Measurements from ENCODE around the gene TNNI2.
"Not testable (repeated sequence)": the region's sequence is repeated elsewhere in the genome, so short reads cannot be mapped to it uniquely, and the experiment has no call there.

Gene TNNI2

DNA sequence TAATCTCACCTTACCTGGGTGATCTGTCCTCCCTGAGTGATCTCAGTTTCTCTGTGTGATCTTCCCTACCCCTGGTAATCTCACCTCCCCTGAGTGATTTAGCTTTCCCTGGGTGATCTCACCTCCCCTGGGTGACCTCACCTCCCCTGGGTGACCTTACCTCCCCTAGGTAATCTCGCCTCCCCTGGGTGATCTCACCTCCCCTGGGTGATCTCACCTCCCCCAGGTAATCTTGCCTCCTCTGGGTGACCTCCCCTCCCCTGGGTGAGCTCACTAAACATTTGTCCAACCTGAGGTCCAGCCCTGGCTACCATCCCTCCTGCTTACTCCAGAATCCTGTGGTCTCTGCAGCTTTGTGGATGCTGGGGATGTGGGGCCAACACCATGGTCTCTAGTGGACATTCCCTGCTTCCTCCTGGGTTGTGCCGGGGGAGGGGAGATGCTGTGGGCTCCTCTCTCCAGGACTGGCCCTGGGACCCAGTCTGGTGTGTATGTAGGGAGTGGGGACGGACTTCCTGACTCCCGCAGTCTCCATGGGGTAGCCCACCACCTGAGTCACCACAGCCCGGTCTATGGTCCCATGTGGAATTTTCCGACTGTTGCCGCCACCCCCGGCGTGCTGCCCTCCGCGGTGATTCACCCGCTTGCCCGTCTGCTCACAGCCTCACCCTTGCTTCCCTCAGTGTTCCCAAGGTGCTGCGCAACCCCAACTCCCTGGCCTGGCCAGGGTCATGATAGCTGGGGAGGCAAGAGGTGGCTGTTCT lies 24.0 kb downstream of the TNNI2 start:
- DNase-seq = no peak

DNA sequence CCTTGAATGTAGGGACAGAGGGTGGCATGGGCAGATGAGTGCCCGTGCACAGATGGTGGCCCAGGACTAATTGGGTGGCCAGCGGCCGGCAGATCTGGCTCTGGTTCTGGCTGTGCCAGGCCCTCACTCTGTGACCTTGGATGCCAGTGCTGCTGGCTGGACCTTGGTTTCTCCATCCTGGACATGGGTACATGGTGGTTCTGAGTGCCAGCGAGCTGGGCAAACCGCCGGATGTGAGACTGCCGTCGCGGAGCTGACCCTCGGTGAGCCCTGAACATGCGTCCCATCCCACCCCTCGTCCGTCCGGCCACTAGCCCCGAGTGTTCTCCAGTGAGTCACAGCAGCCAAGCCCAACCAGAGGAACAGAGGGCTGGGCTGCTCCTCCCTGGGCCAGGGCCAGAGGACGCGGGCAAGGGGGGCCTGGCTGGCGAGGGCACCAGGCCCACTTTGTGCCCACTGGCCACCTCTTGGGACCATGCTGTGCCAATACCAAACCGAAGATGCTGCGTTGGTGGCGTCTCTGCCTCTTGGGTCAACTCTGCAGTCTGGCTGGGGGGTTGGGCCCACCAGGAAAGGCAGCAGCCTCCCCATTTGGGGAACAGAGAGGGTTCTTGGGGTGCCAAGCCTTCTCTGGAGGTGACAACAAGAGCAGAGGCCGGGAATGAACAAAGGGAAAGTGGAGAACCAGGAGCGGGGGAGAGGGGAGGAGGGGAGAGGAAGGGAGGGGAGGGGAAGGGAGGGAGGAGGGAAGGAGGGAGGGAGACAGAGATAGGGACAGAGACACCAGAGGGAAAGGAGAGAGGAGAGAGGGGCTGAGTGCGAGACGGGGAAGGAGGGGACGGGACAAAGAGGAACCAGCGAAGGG lies 24.8 kb downstream of the TNNI2 start:
- peak; percentile 45 for DNase-seq

DNA sequence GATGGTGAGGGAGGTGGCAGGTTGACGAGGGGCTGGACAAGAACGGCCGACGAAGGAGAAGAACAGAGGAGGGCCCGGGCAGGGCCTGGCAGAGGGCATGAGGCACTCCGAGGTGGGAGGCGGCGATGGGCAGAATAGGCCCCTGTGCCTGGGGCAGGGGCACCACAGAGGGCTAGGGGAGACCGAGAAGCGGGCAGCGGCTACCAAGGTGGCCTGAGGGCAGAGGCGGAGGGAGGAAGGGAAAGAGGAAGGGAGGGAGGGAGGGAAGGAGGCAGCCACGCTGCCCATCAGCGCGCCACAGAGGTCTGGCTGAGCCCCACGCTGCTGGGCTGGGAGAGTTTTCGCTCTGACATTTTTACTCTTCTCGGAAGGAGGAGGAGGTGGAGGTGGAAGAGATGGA lies 25.4 kb downstream of the TNNI2 start:
- no peak for DNase-seq

DNA sequence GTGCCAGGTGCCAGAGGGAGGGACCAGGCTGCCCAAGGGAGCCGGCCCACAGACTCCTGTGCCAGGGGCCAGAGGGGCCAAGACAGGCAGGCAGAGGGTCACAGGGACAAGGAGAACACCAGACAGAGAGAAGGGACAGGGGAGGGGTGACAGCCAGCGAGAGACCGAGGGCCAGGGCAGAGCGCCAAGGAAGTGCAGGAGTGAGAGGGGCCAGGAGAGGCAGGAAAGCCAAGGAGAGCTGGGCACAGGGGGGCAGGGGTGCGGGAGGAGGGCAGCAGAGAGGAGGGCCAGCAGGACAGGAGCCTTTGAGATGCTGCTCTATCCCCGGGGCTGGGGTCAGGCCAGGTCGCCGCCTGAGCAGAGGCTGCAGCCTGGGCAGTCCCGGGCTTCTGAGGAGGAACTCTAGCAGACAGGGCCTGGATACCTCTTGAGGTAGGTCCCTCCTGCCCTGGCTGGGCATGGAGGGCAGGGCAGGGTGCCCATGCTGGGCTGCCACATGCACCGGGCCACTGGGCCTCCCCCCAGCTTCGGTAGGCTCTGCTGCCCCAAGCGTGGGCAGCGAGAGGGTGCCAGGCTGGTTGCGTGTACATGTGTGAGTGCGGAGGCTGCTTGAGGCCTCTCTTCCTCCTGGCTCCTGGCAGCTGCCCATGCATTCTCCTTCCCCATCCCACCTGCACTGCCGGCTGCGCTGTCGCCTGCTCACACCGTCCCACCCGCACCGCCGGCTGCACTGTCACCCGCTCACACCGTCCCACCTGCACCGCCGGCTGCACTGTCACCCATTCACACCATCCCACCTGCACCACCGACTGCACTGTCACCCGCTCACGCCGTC lies 26.3 kb downstream of the TNNI2 start:
- DNase-seq = no peak

DNA sequence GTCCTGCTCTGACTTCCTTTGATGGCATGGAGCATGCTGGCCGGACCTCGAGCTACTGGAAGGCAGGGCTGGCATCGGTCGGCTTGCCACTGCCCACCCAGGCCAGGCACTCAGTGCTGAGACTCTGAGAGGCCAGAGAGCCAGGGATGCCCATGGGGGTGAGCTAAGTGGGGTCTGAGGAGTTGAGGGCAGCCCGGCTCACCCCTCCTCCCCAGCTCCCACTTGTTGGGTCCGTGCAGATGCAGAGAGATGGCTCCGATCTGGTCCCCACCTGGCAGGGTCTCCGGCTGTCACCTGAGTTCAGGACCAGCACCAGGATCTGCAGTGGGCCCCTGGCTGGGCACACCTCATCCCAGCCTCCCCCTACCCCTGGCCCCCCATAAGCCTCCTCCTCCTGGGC lies 27.4 kb downstream of the TNNI2 start:
- no peak for DNase-seq

DNA sequence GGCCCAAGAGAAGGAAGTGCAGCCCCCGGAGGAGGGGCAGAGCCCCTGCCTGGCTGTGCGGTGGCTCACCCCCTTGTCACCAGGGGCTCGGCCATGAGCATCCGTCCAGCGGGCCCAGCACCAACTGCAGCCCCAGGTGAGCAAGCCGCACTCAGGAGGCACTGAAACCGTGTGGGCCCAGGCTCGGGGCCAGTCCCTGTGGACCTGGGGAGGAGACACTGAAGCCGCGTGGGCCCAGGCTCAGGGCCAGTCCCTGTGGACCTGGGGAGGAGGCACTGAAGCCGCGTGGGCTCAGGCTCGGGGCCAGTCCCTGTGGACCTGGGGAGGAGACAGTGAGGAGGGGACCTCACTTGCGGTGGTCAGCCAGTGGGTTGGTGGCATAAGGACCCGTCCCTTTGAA lies 28.0 kb downstream of the TNNI2 start:
- no peak for DNase-seq

DNA sequence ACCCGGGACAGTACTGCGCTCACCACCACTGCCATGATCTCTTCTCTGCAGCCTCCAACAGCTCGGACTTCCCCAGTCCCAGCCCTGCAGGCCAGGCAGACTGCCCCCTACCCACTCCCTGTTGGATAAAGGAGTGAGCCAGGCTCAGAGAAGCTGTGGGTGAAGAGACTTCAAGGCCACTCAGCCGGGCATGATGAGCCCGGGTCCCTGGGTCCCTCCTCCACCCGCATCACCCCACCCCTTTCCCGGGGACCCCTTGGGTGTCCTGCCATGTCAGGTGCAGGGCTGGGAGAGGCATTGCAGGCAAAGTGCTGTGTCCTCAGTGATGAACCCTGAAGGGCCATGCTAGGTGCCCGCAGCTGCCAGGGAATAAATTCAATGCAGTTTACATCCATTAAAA lies 28.6 kb downstream of the TNNI2 start:
- DNase-seq = no peak

DNA sequence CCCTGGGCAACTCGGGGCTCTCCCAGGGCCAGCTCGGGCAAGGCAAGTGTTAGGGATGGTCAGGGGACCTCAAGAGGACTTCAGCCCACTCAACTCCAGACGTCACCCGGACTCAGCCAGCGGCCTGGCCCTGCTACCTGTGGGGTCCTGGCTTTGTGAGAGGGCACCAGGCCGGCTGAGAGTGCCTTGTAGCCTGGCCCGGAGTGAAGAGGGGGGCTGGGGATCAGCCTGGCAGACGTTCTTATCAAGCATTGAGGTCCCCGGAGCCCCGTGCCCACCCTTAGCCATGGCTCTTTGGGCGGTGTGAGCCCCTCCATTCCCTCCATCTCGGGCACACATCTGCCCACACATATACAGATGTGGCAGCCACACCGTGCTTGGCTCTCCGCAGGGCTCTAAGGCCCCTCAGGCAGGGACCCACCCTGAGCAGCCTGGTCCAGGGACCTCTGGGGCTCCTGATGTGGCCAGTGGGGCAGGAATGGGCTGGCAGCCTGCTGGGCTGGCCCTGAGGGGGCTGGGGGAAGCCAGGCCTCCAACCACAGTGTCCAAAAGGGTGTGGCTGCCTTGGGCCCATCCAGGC lies 29.4 kb downstream of the TNNI2 start:
- DNase-seq = no peak

DNA sequence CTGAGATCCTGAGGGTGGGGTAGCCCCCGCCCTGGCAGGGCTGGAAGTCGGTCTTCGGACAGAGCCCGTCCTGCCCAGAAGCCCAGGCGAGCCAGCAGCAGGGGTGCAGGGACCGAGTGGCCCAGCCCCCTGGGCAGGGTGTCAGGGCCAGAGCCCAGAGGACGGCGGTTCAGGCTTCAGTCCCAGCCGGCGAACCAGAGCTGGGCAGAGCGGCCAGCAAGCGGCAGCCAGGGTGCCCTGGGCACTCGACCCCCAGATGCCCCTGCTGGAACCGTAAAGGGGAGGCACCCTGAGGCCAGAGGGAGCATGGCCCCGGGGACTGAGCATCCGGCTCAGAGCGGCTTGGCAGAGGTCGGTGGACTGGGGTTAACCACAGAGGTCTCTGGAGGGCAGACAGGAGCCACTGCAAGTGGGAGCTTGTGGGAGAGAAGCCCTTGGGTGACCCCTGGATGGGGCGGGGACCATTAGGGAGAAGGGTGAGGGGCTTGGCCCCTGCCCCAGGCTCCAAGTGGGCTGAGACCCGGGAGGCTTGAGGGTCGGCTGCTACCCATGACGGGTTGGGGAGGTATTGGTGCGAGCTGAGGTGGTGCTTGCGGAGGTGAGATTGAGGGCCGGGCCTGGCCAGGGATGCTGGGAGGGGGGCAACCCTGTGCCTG lies 30.0 kb downstream of the TNNI2 start:
- no peak for DNase-seq

DNA sequence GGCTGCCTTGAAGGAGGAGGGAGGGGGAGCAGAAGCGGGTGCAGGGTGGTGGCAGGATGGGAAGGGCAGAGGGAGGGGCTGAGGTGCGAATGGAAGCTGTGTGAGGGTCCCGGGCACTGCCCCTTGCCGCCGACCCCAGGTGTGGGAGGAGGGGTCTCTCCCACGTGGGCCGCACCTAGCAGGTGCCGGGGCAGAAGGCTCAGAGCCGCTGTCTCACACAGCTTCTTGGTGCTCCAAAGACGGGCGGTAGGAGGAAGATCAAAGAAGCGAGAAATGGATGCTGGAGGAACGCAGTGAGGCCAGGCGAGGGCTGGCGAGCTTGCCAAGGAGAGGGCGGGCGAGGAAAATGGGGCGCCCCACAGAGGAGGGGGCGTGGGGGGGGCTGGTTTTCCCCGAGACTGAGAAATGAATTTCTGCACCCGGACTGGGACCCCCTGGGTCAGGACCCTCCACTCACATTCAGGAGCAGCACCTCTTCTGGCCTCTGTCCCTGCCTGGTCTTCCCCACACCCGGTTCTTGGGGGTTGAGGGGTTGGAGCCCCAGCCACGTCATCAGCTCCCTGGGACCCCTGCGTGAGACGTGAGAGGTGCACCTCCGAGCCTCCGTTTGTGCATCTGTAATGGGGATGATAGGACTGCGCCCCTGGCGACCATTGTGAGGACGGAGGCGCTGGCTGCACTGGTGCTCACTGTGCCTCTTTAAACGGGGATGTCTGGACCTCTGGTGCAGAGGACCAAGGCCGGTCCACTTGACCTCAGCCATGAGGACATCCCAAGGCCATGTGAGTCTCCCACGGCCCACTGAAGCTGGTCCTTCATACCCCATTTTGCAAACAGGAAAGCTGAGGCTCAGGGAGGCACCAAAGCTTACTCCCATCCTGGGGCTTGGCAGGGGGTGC lies 30.9 kb downstream of the TNNI2 start:
- no peak for DNase-seq

DNA sequence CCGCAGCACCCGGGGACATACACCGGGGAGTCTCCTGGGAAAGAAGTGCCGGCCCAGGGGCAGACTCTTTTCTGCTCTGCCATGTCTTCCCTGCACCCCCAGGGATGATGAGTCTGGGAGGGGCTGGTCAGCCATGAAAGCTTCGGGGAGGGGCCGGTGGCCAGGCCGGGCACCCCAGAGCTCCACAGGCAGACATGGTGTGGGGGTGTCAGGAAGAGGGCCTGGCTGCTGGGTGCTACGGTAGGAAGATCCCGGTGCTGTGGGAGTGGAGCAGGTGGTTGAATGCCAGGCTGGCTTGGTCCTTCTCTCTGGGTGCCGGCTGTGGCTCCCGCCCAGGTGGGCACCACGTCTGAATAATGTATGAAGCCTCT lies 31.5 kb downstream of the TNNI2 start:
- DNase-seq = no peak

DNA sequence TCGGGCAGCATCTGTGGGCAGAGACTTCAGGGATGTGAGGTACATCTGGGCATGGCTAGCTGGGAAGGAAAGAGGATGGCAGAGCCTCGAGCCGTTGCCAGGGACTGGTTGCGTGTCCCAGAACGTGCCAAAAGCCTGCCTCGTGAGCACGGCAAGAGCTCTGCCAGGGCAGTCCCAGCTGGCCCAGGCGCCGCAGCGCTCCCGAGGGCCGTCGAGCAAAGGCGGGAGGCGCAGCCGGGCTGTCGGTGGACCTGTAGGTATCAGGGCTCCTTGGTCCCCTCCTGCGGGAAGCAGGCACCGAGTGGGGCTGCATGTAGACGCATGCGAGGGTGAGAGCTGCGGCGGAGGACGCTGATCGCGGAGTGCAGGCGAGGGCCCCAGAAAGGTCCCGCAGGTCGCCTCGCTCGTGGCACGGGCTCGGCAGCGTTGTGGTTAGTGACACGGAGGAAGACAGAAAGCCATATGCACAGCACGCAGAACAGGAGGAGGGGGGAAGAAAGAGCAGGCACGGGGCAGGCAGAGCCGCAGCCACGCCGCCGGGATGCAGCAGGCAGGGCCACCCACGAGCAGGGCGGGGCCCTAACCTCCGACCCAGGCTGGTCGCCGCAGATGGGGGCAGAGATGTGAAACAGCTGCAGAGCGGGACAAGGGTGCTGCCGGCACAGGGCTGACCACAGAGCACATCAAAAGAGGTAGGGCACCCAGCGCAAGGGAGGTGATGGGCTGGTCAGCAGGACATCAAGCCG lies 32.1 kb downstream of the TNNI2 start:
- no peak for DNase-seq

DNA sequence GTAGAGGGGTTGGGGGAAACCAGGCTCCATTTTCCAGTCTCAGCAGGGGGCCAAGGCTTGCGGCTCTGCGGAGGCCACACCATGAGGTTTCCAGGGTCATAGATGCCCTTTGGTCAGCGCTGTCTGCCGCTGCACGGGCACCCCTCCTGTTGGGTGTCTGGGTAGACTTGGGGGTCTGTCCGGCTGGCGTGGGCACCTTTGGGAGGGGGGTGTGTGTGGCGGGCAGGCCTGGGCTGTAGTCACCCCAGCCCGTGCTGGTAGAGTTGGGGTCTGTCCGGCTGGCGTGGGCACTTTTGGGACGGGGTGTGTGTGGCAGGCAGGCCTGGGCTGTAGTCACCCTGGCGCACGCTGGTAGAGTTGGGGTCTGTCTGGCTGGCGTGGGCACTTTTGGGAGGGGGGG lies 32.8 kb downstream of the TNNI2 start:
- DNase-seq = no peak

DNA sequence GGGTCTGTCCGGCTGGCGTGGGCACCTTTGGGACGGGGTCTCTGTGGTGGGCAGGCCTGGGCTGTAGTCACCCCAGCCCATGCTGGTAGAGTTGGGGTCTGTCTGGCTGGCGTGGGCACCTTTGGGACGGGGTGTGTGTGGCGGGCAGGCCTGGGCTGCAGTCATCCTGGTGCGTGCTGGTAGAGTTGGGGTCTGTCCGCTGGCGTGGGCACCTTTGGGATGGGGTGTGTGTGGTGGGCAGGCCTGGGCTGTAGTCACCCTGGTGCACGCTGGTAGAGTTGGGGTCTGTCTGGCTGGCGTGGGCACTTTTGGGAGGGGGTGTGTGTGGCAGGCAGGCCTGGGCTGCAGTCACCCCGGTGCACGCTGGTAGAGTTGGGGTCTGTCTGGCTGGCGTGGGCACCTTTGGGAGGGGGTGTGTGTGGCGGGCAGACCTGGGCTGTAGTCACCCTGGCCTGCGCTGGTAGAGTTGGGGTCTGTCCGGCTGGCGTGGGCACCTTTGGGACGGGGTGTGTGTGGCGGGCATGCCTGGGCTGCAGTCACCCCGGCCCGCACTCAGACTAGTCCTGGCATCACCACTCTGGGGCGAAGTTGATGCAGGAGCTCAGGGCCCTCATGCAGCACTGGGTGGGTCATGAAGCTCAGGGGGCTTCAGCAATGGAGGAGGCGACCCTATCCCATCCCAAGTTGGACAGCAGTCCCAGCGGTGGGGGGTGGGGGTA lies 33.6 kb downstream of the TNNI2 start:
- no peak for DNase-seq

DNA sequence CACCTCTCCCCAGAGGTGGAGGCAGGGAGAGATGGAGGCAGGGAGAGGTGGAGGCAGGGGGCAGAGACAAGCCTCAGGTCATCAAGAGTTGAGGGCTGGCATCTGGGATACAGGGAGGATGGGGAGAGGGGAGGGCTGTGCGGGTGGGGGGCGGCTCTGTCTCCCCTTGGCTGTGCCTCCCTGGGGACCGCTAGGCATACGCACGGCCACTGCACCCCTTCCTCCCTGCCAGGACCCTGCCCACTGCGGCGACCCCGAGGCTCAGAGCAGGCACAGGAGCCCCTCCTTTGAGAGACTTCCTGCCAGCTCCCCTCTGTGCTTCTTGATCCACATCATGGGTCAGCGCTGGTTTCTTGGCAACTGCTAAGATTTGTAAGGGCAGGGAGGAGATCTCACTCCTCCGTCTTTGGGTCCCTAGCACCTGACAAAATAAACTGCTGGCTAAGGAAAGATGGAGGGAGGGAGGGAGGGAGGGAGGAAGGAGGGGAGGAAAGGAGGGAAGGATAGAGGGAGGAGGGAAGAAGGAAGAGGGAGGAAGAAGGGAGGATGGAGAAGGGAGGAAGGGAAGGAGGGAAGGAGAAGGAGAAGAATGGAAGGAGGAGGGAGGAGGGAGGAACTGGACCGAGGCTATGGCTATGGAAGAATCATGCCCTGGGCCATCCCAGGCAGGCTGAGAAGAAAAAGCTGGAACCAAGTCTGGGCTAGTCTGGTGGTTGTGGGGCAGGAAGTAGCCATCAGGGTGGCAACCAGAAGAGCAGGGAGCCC lies 34.4 kb downstream of the TNNI2 start:
- no peak for DNase-seq

DNA sequence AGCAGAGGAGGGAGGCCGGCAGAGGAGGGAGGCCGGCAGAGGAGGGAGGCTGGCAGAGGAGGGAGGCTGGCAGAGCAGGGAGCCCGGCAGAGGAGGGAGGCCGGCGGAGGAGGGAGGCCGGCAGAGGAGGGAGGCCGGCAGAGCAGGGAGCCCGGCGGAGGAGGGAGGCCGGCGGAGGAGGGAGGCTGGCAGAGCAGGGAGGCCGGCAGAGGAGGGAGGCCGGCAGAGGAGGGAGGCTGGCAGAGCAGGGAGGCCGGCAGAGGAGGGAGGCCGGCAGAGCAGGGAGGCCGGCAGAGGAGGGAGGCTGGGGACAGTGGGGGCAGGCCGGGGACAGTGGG lies 35.0 kb downstream of the TNNI2 start:
- DNase-seq = not testable (repeated sequence)

DNA sequence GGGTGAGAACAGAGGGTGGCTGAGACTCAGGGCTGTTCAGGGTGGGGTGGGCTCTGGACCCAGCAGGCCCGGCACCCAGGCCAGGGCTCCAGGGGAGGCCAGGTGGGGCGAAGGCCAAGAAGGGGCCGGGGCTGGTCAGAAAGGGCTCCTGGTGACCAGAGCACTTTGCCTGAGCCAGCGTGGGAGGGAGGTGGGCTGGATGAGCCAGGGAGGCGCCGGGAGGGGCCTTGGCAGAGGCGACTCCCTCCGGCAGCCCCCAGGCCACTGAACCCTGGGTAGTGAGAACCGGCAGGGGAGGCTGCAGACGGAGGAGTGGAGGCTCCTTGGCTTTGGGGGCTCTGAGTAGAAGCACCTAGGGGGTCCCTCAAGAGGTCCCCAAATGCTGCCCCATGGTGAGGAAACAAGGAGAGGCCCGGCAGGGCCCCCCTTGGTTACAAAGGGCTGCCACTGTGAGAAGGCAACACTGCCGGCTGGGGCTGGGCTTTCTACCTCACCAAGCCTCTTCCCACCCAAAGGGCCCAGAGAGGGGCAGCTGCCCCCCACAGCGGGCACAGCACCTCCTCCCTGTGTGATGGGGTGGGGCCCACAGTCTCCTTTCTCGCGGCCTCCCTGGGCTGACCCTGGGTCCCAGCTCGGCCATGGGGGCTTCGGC lies 35.8 kb downstream of the TNNI2 start:
- DNase-seq = not testable (repeated sequence)

DNA sequence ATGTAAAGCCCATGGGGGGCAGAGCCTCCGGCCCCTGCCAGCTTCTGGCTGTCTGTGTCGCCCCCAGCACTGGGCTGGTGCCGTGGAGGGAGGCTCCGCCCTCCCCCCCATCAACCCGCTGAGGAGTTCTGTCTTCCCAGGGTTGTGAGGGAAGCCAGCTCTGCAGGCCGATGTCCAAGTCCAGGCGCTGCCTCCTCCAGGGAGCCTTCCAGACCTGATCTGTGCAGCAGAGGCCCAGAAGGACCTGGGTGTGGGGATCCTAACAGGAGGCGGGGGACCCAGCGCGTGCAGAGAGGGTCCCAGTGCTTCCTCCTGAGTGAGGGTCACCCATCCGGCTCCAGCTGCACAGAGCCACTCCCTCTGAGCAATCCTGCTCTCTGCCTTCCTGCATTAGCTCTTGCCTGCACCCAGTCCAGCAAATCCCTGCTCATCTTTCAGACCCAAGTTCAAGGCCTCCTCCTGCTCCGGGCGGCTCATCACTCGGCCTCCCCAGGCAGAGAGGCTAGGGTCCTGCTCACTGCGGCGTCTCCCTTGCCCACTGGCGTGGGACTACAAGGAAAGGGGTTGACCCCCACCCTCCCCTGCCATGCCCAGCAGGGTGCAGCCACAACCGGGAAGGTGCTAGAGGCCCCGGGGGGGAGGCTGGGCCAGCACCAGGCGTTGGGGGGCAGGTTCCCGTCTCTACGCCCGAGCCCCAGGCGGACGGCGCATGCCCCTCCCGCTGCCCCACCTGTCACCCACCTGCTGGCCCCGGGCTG lies 36.5 kb downstream of the TNNI2 start:
- peak; percentile 36 for DNase-seq
